Smooth muscle cell (in vitro differentiated cells): Measurements from ENCODE around the gene ZNF236. TPM values are rescaled to one million over a fixed set of nuclear protein-coding genes. Genes with fewer than 3 reads are reported as not detected.
"Not testable (repeated sequence)": the region's sequence is repeated elsewhere in the genome, so short reads cannot be mapped to it uniquely, and the experiment has no call there.

ENCODE experiments used
- DNase-seq: peaks from one replicate; lab custom pipeline; 2025; ENCODE audit not compliant: unreplicated experiment; lab: John Stamatoyannopoulos, UW
- H2AFZ ChIP-seq: fragments of 200-600 bp; sonication (generic); 2 replicates; pipeline ENCODE4 v1.6.0; 2016; ENCODE audit warnings: antibody characterized with exemption, low read depth, mild to moderate bottlenecking
- H3F3A ChIP-seq: fragments of 200-600 bp; sonication (generic); 2 replicates; pipeline ENCODE4 v1.6.0; 2017; ENCODE audit warnings: antibody characterized with exemption, low read depth
- H3K27ac ChIP-seq: fragments of 200-600 bp; sonication (generic); 2 replicates; pipeline ENCODE4 v1.5.1; 2016; ENCODE audit warnings: low read depth, mild to moderate bottlenecking
- H3K27me3 ChIP-seq: fragments of 200-600 bp; sonication (generic); 2 replicates; pipeline ENCODE4 v1.6.1; 2016; ENCODE audit warnings: low read depth, mild to moderate bottlenecking
- H3K36me3 ChIP-seq: fragments of 200-600 bp; sonication (generic); 2 replicates; pipeline ENCODE4 v1.5.1; 2016; ENCODE audit warnings: low read depth
- H3K4me1 ChIP-seq: fragments of 200-600 bp; sonication (generic); 2 replicates; pipeline ENCODE4 v1.5.1; 2016; ENCODE audit warnings: low read depth
- H3K4me2 ChIP-seq: fragments of 200-600 bp; sonication (generic); 2 replicates; pipeline ENCODE4 v1.6.0; 2016; ENCODE audit warnings: mild to moderate bottlenecking
- H3K4me3 ChIP-seq: fragments of 200-600 bp; sonication (generic); 2 replicates; pipeline ENCODE4 v1.5.1; 2016; ENCODE audit warnings: mild to moderate bottlenecking
- H3K79me2 ChIP-seq: fragments of 200-600 bp; sonication (generic); 2 replicates; pipeline ENCODE4 v1.6.0; 2016; ENCODE audit warnings: low read depth, mild to moderate bottlenecking
- H3K9ac ChIP-seq: fragments of 200-600 bp; sonication (generic); 2 replicates; pipeline ENCODE4 v1.6.0; 2016; ENCODE audit warnings: low read depth
- H3K9me3 ChIP-seq: fragments of 200-600 bp; sonication (generic); replicated peaks from 2 replicates; pipeline ENCODE4 v1.5.1; 2016; ENCODE audit warnings: low read depth
- H4K20me1 ChIP-seq: fragments of 200-600 bp; sonication (generic); 2 replicates; pipeline ENCODE4 v1.6.0; 2016; ENCODE audit warnings: low read depth
- CTCF ChIP-seq: fragments of 200-600 bp; sonication (generic); IDR thresholded peaks from 2 replicates; pipeline ENCODE4 v1.5.1; 2017; ENCODE audit warnings: borderline replicate concordance, mild to moderate bottlenecking, antibody characterized with exemption; ENCODE audit not compliant: insufficient read depth, poor library complexity, severe bottlenecking
- WGBS: methylation state at CpG from one replicate; pipeline ENCODE4 v1.1.7; 2016; ENCODE audit warnings: low lambda C conversion rate; 5-methylcytosine and 5-hydroxymethylcytosine counted together
- polyA plus RNA-seq: library from polyadenylated mRNA; unstranded; fragments of >200 nt; fragmentation: Nextera tagmentation; extraction: Ambion mirVana; gene quantifications from 2 replicates; pipeline ENCODE4 v1.2.1, GENCODE V29; 2016
- total RNA-seq: library from RNA; depleted of rRNA; stranded (reverse); fragments of >200 nt; gene quantifications from 2 replicates; pipeline ENCODE4 v1.2.3, GENCODE V29; 2014

The ZNF236 gene
- total RNA-seq (6.2 and 6.8 TPM in 2 replicates), polyA plus RNA-seq (4.1 and 5.5 TPM in 2 replicates)

GRCh38 chr18:76822506-76823160 is at the start of gene ZNF236:
TSS of gene ZNF236 (plus strand) at chr18:76822557. CDS start at chr18:76822608, 51 bp downstream.
- Histone ChIP-seq H3F3A (no peaks in the 10 kb centered on the region), H3K4me3 (peak within 1 kb of the TSS; percentile 99), H3K4me2 (peak within 1 kb of the TSS; percentile 91), H3K9me3 (no peaks in the 10 kb centered on the region), H2AFZ (peak within 1 kb of the TSS; percentile 91), H3K4me1 (peaks cover 15% of the 10 kb centered on the region), H3K36me3 (no peaks in the 10 kb centered on the region), H4K20me1 (peaks cover 41% of the 10 kb centered on the region), H3K9ac (peak within 1 kb of the TSS; percentile 91), H3K27ac (peak within 1 kb of the TSS; percentile 78), H3K79me2 (peaks cover 75% of the 10 kb centered on the region), H3K27me3 (no peaks in the 10 kb centered on the region)
- DNase-seq, result peak; percentile 41
- no peak for TF ChIP-seq CTCF
- 7% methylated on average over 14 of the region's 113 CpGs for WGBS

GRCh38 chr18:76772665-76773064 is 49.7 kb upstream of the ZNF236 start:
- no peak overlapping the region for H3K4me3 ChIP-seq
- no peaks in the 10 kb centered on the region for H3K4me1 ChIP-seq
- no peaks in the 10 kb centered on the region for H3K79me2 ChIP-seq
- no peak for DNase-seq
- H3K9ac ChIP-seq, result no peak overlapping the region
- 85% methylated on average over 8 of the region's 8 CpGs for WGBS
- H3K27me3 ChIP-seq, result no peaks in the 10 kb centered on the region
- H3F3A ChIP-seq, result no peaks in the 10 kb centered on the region
- H4K20me1 ChIP-seq, result no peaks in the 10 kb centered on the region
- no peaks in the 10 kb centered on the region for H3K36me3 ChIP-seq
- H3K9me3 ChIP-seq, result no peaks in the 10 kb centered on the region
- H3K4me2 ChIP-seq, result no peak overlapping the region
- H2AFZ ChIP-seq, result no peak overlapping the region
- no peak overlapping the region for H3K27ac ChIP-seq
- no peak for TF ChIP-seq CTCF

GRCh38 chr18:76777036-76777435 is 45.3 kb upstream of the ZNF236 start:
- H3K4me2 ChIP-seq, H3K27ac ChIP-seq, H4K20me1 ChIP-seq, H3K9me3 ChIP-seq, H2AFZ ChIP-seq, H3K27me3 ChIP-seq, H3K4me1 ChIP-seq, H3K9ac ChIP-seq, H3K36me3 ChIP-seq, H3F3A ChIP-seq, H3K4me3 ChIP-seq, DNase-seq, H3K79me2 ChIP-seq: not testable (repeated sequence)
- 100% methylated on average over 10 of the region's 22 CpGs for WGBS

- H3K4me2 ChIP-seq, result no peak overlapping the region
- no peak for DNase-seq
- no peak overlapping the region for H3K27ac ChIP-seq
- no peak overlapping the region for H2AFZ ChIP-seq
- no peak overlapping the region for H3K9ac ChIP-seq
- WGBS, result 94% methylated on average over 29 of the region's 29 CpGs
- no peak for TF ChIP-seq CTCF
- H3F3A ChIP-seq, result no peaks in the 10 kb centered on the region
- H3K36me3 ChIP-seq, result no peaks in the 10 kb centered on the region
- H3K27me3 ChIP-seq, result no peaks in the 10 kb centered on the region
- no peaks in the 10 kb centered on the region for H3K9me3 ChIP-seq
- no peaks in the 10 kb centered on the region for H3K79me2 ChIP-seq
- H3K4me3 ChIP-seq, result no peak overlapping the region
- no peaks in the 10 kb centered on the region for H4K20me1 ChIP-seq
- H3K4me1 ChIP-seq, result no peaks in the 10 kb centered on the region
These were observed 38.4 kb upstream of the ZNF236 start for GRCh38 chr18:76783786-76784484.
